ENCODE measurements around the gene RIPPLY3.

- TF ChIP-seq CTCF (IDR thresholded peaks at IDR 0.05; ENCODE audit: low read depth, low read length, missing input control) (no peak), GABPA (IDR thresholded peaks at IDR 0.05 in 1 of 2, conservative IDR thresholded peaks at IDR 0.05 in 1 of 2) (no peak), YY1 (IDR thresholded peaks at IDR 0.05) (no peak), RXRA (IDR thresholded peaks at IDR 0.05) (no peak), RAD21 (IDR thresholded peaks at IDR 0.05) (no peak), TAF1 (conservative IDR thresholded peaks at IDR 0.05) (no peak), REST (IDR thresholded peaks at IDR 0.05) (no peak), FOXA1 (IDR thresholded peaks at IDR 0.05) (no peak), ZBTB33 (IDR thresholded peaks at IDR 0.05) (no peak), SP1 (IDR thresholded peaks at IDR 0.05) (no peak), NR2F2 (IDR thresholded peaks at IDR 0.05) (no peak), JUND (IDR thresholded peaks at IDR 0.05) (no peak), EGR1 (IDR thresholded peaks at IDR 0.05; ENCODE audit: low read depth in 2 of 2) (no peak)
- TF ChIP-seq, protein P1, sequence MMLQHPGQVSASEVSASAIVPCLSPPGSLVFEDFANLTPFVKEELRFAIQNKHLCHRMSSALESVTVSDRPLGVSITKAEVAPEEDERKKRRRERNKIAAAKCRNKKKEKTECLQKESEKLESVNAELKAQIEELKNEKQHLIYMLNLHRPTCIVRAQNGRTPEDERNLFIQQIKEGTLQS (IDR thresholded peaks at IDR 0.05), result no peak
Measured at GRCh38 chr21:37008724-37009123, 2.2 kb downstream of the RIPPLY3 start.
